ENCODE results near the gene PCDHB9. TPM values are rescaled to one million over a fixed set of nuclear protein-coding genes. Genes with fewer than 3 reads are reported as not detected.
"Not testable (repeated sequence)": the region's sequence is repeated elsewhere in the genome, so short reads cannot be mapped to it uniquely, and the experiment has no call there.

PCDHB9 gene
- total and polyA plus RNA-seq, 2 donors from 2014 or later = 0.47 to 2.4 TPM

DNA sequence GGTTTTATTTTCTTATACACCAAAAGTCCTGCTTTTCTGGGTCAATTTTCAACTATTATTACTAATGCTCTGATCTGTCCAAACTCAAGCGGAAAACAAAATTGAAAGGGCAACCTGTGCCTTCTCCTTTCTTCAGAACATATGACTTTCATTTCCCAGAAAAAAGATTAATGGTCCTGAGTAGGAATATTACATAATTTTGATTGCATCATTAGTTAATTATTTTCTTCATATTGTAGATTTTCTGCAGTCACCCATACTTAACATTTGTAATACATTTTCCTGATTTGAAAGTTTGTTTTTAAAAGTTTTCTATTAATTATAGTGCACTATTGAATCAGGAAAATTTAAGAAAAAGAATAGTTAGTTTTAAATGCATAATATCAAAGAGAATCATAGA lies 11.0 kb upstream of the PCDHB9 start:
- Histone ChIP-seq H3K36me3 (ENCODE audit: control insufficient read depth in 2 of 3, insufficient read depth in 3 of 3, low read length in 3 of 3) (no peaks in the 10 kb centered on the region), H3K9me3 (ENCODE audit: control insufficient read depth in 2 of 3, insufficient read depth in 1 of 3, low read length in 3 of 3) (peaks cover 2 to 25% (median 18%) of the 10 kb centered on the region in 3 donors), H3K4me3 (ENCODE audit: low read length in 3 of 3) (no peak overlapping the region), H3K27ac (ENCODE audit: low read depth in 2 of 2, low read length in 2 of 2) (no peak overlapping the region), H3K27me3 (ENCODE audit: control insufficient read depth, insufficient read depth, low read length) (peaks cover 2% of the 10 kb centered on the region), H3K9ac (ENCODE audit: low read length in 3 of 3) (no peak overlapping the region), H3K4me1 (ENCODE audit: control insufficient read depth in 2 of 3, insufficient read depth in 2 of 3, low read depth in 1 of 3, low read length in 3 of 3) (no peaks in the 10 kb centered on the region)
- intact Hi-C loops (cut with DNase I) = no loop called here
- FAIRE-seq = no peak
- TF ChIP-seq, protein P1, sequence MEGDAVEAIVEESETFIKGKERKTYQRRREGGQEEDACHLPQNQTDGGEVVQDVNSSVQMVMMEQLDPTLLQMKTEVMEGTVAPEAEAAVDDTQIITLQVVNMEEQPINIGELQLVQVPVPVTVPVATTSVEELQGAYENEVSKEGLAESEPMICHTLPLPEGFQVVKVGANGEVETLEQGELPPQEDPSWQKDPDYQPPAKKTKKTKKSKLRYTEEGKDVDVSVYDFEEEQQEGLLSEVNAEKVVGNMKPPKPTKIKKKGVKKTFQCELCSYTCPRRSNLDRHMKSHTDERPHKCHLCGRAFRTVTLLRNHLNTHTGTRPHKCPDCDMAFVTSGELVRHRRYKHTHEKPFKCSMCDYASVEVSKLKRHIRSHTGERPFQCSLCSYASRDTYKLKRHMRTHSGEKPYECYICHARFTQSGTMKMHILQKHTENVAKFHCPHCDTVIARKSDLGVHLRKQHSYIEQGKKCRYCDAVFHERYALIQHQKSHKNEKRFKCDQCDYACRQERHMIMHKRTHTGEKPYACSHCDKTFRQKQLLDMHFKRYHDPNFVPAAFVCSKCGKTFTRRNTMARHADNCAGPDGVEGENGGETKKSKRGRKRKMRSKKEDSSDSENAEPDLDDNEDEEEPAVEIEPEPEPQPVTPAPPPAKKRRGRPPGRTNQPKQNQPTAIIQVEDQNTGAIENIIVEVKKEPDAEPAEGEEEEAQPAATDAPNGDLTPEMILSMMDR (IDR thresholded peaks at IDR 0.05; ENCODE audit: borderline replicate concordance, extremely low read depth, insufficient read depth) = no peak
- DNase-seq = no peak

DNA sequence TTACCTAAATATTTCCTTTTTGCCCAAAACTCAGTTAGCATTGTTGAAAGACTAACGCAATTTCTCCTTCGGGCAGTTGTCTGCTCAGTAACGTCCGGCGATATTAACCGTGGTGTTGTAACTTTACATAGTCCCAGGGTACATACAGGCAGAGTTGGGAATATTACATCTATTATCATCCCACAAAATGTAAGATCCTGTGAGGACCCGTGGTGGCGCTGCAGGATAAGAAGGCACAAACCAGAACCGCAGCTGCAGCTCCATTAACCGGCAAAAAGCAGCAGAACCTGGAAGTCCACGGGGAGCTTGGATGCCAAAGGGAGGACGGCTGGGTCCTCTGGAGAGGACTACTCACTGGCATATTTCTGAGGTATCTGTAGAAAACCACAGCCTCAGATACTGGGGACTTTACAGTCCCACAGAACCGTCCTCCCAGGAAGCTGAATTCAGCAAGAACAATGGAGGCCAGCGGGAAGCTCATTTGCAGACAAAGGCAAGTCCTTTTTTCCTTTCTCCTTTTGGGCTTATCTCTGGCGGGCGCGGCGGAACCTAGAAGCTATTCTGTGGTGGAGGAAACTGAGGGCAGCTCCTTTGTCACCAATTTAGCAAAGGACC lies 9.3 kb upstream of the PCDHB9 start, which contains the start of gene PCDHB8:
TSS of gene PCDHB8 (plus strand) at position 214 of the 615 bp plus-strand sequence. CDS start at position 459, 245 bp downstream.
- DNase-seq; H3K27me3 ChIP-seq (ENCODE audit: control insufficient read depth, insufficient read depth, low read length); intact Hi-C loops (cut with DNase I); H3K36me3 ChIP-seq (ENCODE audit: control insufficient read depth in 2 of 3, insufficient read depth in 3 of 3, low read length in 3 of 3); H3K4me1 ChIP-seq (ENCODE audit: control insufficient read depth in 2 of 3, insufficient read depth in 2 of 3, low read depth in 1 of 3, low read length in 3 of 3); H3K27ac ChIP-seq (ENCODE audit: low read depth in 2 of 2, low read length in 2 of 2); FAIRE-seq; H3K9ac ChIP-seq (ENCODE audit: low read length in 3 of 3); H3K4me3 ChIP-seq (ENCODE audit: low read length in 3 of 3): not testable (repeated sequence)
- H3K9me3 ChIP-seq (ENCODE audit: control insufficient read depth in 2 of 3, insufficient read depth in 1 of 3, low read length in 3 of 3) = peaks cover 2 to 28% (median 18%) of the 10 kb centered on the region in 3 donors

GRCh38 chr5:141179371-141179770 lies 7.6 kb upstream of the PCDHB9 start:
- H3K4me3 ChIP-seq (ENCODE audit: low read length in 3 of 3); H3K27me3 ChIP-seq (ENCODE audit: control insufficient read depth, insufficient read depth, low read length); H3K9ac ChIP-seq (ENCODE audit: low read length in 3 of 3); H3K4me1 ChIP-seq (ENCODE audit: control insufficient read depth in 2 of 3, insufficient read depth in 2 of 3, low read depth in 1 of 3, low read length in 3 of 3); intact Hi-C loops (cut with DNase I); FAIRE-seq; H3K27ac ChIP-seq (ENCODE audit: low read depth in 2 of 2, low read length in 2 of 2); H3K36me3 ChIP-seq (ENCODE audit: control insufficient read depth in 2 of 3, insufficient read depth in 3 of 3, low read length in 3 of 3): not testable (repeated sequence)
- H3K9me3 ChIP-seq (ENCODE audit: control insufficient read depth in 2 of 3, insufficient read depth in 1 of 3, low read length in 3 of 3) = peaks cover 2 to 28% (median 26%) of the 10 kb centered on the region in 3 donors
- peak in 1 of 5 donors; percentile 35 for DNase-seq

- H3K36me3 ChIP-seq (ENCODE audit: control insufficient read depth in 2 of 3, insufficient read depth in 3 of 3, low read length in 3 of 3); H3K4me1 ChIP-seq (ENCODE audit: control insufficient read depth in 2 of 3, insufficient read depth in 2 of 3, low read depth in 1 of 3, low read length in 3 of 3); H3K27me3 ChIP-seq (ENCODE audit: control insufficient read depth, insufficient read depth, low read length); FAIRE-seq; intact Hi-C loops (cut with DNase I); H3K27ac ChIP-seq (ENCODE audit: low read depth in 2 of 2, low read length in 2 of 2); H3K4me3 ChIP-seq (ENCODE audit: low read length in 3 of 3); H3K9ac ChIP-seq (ENCODE audit: low read length in 3 of 3): not testable (repeated sequence)
- peak in 1 of 5 donors; percentile 56 for DNase-seq
- peaks cover 2 to 29% (median 26%) of the 10 kb centered on the region in 3 donors for H3K9me3 ChIP-seq (ENCODE audit: control insufficient read depth in 2 of 3, insufficient read depth in 1 of 3, low read length in 3 of 3)
Observed at GRCh38 chr5:141179876-141180275, 7.1 kb upstream of the PCDHB9 start.

DNA sequence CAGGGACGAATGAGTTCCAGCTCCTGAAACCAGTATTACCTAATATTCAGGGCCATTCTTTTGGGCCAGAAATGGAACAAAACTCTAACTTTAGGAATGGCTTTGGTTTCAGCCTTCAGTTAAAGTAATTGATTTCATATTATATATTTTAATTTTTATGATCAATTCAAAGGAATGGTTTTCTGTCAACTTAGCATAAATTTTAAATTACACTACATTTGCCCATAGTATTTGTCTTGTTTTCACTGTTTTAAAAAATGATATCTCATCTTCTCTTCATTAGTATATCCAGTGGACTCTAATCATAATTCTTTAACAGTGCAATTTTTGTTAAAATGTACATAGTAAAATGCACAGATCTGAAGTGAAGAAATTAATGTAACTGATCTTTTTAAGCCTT lies 6.6 kb upstream of the PCDHB9 start:
- no peak overlapping the region for H3K9ac ChIP-seq (ENCODE audit: low read length in 3 of 3)
- no peak overlapping the region for H3K27ac ChIP-seq (ENCODE audit: low read depth in 2 of 2, low read length in 2 of 2)
- no peaks in the 10 kb centered on the region for H3K4me1 ChIP-seq (ENCODE audit: control insufficient read depth in 2 of 3, insufficient read depth in 2 of 3, low read depth in 1 of 3, low read length in 3 of 3)
- H3K9me3 ChIP-seq (ENCODE audit: control insufficient read depth in 2 of 3, insufficient read depth in 1 of 3, low read length in 3 of 3) = peaks cover 2 to 25% (median 25%) of the 10 kb centered on the region in 3 donors
- DNase-seq (no peak), FAIRE-seq (peak; percentile 3)
- no peak overlapping the region for H3K4me3 ChIP-seq (ENCODE audit: low read length in 3 of 3)
- H3K27me3 ChIP-seq (ENCODE audit: control insufficient read depth, insufficient read depth, low read length) = peaks cover 2% of the 10 kb centered on the region
- TF ChIP-seq, protein P1 (IDR thresholded peaks at IDR 0.05; ENCODE audit: borderline replicate concordance, extremely low read depth, insufficient read depth) = no peak
- no peaks in the 10 kb centered on the region for H3K36me3 ChIP-seq (ENCODE audit: control insufficient read depth in 2 of 3, insufficient read depth in 3 of 3, low read length in 3 of 3)
- intact Hi-C loops (cut with DNase I) = no loop called here
